ENCODE measurements around the gene ZNF609. TPM values are rescaled to one million over a fixed set of nuclear protein-coding genes. Genes with fewer than 3 reads are reported as not detected.
"Not testable (repeated sequence)": the region's sequence is repeated elsewhere in the genome, so short reads cannot be mapped to it uniquely, and the experiment has no call there.

The ZNF609 gene
- total and polyA plus RNA-seq, 2 donors: 15.0 to 23.7 TPM

DNA sequence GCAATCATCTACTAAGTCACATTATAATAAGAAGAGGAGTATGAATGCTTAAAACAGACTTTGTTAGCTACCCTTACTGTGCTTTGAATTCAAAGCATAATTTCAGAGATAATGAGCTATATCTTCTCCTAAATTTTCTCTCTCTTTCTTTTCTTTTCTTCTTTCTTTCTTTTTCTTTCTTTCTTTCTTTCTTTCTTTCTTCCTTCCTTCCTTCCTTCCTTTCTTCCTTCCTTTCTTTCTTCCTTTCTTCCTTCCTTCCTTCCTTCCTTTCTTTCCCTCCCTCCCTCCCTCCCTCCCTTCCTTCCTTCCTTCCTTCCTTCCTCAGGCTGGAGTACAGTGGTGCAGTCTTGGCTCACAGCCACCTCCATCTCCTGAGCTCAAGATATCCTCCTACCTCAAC is 184.4 kb downstream of the ZNF609 start:
- H3K36me3 ChIP-seq (ENCODE audit: insufficient read depth); H3K27ac ChIP-seq (ENCODE audit: low read depth); H3K4me3 ChIP-seq (ENCODE audit: low read depth, low read length); DNase-seq (ENCODE audit: extremely low spot score); H3K4me1 ChIP-seq (ENCODE audit: insufficient read depth): not testable (repeated sequence)

DNA sequence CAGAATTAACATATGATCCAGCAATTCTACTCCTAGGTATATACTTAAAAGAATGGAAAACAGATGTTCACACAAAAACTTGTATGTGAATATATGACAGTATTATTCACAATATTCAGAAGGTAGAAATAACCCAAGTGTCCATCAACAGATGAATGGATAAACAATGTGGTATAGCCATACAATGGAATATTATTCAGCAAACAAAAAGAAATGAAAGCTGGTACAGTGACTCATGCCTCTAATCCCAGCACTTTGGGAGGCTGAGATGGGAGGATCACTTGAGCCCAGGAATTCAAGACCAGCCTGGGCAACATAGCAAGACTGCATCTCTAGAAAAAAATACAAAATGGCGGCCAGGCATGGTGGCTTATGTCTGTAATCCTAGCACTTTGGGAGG is 185.6 kb downstream of the ZNF609 start:
- Histone ChIP-seq H3K27ac (ENCODE audit: low read depth) (no peak overlapping the region), H3K36me3 (ENCODE audit: insufficient read depth) (no peaks in the 10 kb centered on the region), H3K4me1 (ENCODE audit: insufficient read depth) (peaks cover 1% of the 10 kb centered on the region), H3K4me3 (ENCODE audit: low read depth, low read length) (no peak overlapping the region)
- 98% methylated on average over 1 of the region's 1 CpG for WGBS
- DNase-seq (ENCODE audit: extremely low spot score): no peak

DNA sequence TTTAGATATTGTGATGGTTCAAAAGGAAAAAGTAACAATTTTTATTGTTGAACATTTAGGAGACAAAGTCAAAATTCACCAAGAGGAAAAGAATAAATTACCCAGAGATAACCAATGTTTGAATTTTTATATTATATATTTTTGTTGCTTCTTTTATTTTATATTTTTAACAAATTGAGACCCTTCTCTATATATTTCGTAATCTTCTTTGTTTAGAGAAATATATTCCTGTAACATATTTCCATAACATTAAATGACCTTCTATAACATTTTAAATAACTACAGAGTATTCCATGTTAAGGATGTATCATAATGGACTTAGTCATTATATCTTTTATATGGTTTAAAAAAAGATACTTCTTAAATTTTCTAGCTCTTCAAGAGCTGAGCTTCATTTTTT is 187.0 kb downstream of the ZNF609 start:
- 97% methylated on average over 1 of the region's 1 CpG for WGBS
- no peak for DNase-seq (ENCODE audit: extremely low spot score)
- H3K27ac ChIP-seq (ENCODE audit: low read depth): no peak overlapping the region
- H3K4me1 ChIP-seq (ENCODE audit: insufficient read depth): peaks cover 1% of the 10 kb centered on the region
- H3K36me3 ChIP-seq (ENCODE audit: insufficient read depth): no peaks in the 10 kb centered on the region
- H3K4me3 ChIP-seq (ENCODE audit: low read depth, low read length): no peak overlapping the region

DNA sequence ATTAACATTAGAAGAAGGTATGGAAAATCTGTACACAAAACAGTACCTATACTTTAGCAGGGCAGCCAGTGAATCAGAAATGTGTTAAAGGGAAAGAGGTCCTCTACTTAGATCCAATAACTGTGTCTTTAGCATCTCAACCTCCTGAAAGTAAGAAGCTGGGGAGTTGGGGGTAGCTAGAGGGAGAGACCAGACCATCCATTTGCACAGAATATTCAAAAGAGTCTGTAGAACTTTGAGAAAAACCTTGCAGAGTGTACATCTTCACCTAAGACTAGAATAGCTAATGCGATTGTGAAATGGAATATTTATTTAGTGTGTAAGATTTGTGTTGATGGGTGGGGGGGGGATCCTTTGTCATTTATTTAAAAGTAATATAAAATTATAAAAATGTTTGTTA is 190.2 kb downstream of the ZNF609 start:
- no peak overlapping the region for H3K27ac ChIP-seq (ENCODE audit: low read depth)
- DNase-seq (ENCODE audit: extremely low spot score): no peak
- H3K36me3 ChIP-seq (ENCODE audit: insufficient read depth): no peaks in the 10 kb centered on the region
- H3K4me1 ChIP-seq (ENCODE audit: insufficient read depth): no peaks in the 10 kb centered on the region
- H3K4me3 ChIP-seq (ENCODE audit: low read depth, low read length): no peak overlapping the region
- 89% methylated on average over 1 of the region's 1 CpG for WGBS

DNA sequence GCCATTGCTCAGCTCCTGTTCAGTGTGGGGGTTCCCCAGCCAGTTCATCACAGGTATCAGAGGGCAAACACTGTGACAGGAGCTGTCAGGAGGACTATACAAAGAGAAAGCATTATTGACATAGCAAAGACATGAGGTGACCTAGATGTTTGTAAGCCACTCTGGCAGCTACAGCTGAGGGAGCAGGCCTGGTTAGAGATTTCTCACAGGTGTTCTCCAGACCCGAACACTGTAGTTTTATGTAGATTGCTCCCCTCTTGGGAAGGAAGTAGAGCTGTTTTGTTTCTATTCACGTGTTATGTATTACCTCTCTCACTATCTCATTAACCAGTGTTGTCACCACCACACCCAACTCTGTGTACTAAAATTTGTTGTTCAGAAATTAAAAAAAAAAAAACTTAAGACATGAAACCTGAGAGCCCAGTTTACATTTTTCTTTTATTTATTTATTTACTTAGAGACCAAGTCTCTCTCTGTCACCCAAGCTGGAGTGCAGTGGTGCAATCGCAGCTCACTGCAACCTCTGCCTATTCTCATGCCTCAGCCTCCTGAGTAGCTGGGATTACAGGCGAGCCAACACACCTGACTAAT is 191.3 kb downstream of the ZNF609 start:
- WGBS: 73% methylated on average over 4 of the region's 4 CpGs
- Histone ChIP-seq H3K4me3 (ENCODE audit: low read depth, low read length) (no peak overlapping the region), H3K4me1 (ENCODE audit: insufficient read depth) (no peaks in the 10 kb centered on the region), H3K27ac (ENCODE audit: low read depth) (no peak overlapping the region), H3K36me3 (ENCODE audit: insufficient read depth) (no peaks in the 10 kb centered on the region)
- no peak for DNase-seq (ENCODE audit: extremely low spot score)

DNA sequence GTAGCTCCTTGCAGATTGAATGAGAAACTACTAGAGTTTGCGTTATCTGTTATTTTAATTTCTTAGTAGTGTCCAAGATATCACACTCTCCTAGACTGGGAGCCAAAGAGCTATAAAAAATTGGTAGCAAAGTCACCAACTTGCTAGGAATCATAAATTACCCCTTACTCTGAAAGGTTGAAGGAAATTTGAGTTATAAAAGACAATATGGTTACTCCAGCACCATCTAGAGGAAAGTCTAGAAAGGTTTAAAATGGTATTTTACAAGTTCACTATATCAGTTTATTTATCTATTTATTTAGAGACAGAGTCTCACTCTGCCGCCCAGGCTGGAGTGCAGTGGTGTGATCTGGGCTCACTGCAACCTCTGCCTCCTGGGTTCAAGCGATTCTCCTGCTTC is 193.4 kb downstream of the ZNF609 start:
- WGBS: 63% methylated on average over 3 of the region's 3 CpGs
- H3K4me1 ChIP-seq (ENCODE audit: insufficient read depth): no peaks in the 10 kb centered on the region
- DNase-seq (ENCODE audit: extremely low spot score): no peak

DNA sequence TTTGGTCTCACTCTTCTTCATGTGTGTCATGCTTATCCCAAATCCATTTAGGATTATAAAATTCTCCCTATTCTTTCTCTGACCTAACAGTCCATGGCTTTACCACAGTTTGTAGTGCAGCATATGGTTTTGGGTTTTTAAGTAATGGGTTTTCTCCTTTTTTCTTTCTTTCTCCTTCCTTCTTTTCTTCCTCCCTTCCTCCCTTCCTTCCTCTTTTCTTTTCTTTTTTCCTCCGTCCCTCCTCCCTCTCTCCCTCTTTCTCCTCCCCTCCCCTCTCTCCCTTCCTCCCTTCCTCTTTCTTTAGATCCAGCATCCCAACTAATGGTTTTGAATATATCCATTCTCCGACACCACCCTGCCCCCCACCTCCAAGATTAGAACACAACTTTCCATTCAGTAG is 196.1 kb downstream of the ZNF609 start:
- 89% methylated on average over 2 of the region's 2 CpGs for WGBS
- DNase-seq (ENCODE audit: extremely low spot score): no peak
- Histone ChIP-seq H3K36me3 (ENCODE audit: insufficient read depth) (no peaks in the 10 kb centered on the region), H3K27ac (ENCODE audit: low read depth) (no peak overlapping the region), H3K4me1 (ENCODE audit: insufficient read depth) (no peaks in the 10 kb centered on the region), H3K4me3 (ENCODE audit: low read depth, low read length) (no peak overlapping the region)

More for the DNA sequence above, 193.4 kb downstream of the ZNF609 start:
- Histone ChIP-seq H3K4me3 (ENCODE audit: low read depth, low read length) (no peak overlapping the region), H3K27ac (ENCODE audit: low read depth) (no peak overlapping the region), H3K36me3 (ENCODE audit: insufficient read depth) (no peaks in the 10 kb centered on the region)

DNA sequence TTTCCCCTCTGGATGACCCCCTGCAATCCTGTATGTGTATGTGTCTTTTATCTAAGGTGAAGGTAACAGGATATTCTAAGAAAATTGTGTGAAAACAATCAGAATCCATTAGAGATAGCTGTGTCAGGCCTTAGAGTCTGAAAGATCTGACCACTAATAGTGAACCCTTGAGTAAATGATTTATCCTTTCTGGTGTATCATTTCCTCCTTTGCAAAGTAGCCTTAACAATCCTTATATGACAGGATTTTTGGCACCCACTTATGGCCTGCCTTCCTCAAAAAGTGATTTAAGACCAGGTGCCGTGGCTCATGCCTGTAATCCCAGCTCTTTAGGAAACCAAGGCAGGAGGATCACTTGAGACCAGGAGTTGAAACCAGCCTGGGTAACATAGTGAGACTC is 204.8 kb downstream of the ZNF609 start:
- 85% methylated on average over 1 of the region's 1 CpG for WGBS
- H3K36me3 ChIP-seq (ENCODE audit: insufficient read depth): no peaks in the 10 kb centered on the region

DNA sequence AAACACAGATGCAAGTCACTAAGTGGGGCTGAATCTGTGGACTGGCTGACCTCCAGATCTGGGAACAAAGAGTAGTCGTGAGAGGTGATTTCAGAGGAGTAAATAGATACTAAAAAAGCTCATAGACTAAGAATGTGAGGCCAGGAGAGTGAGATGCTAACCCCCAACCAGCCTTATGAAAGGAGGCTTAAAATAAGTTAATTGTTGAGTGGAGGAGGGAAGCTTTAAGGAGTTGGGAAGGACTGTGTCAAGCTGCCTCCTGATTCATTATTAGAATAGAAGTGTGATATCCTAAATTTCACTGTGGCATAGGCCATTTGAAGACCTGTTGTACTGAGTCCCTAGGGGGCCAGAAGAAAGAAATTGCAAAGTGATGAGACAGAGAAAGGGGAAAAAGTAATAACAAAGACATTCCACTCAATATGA is 207.4 kb downstream of the ZNF609 start:
- H3K36me3 ChIP-seq (ENCODE audit: insufficient read depth): no peaks in the 10 kb centered on the region
- H3K4me1 ChIP-seq (ENCODE audit: insufficient read depth): no peaks in the 10 kb centered on the region
- no peak overlapping the region for H3K4me3 ChIP-seq (ENCODE audit: low read depth, low read length)
- H3K27ac ChIP-seq (ENCODE audit: low read depth): no peak overlapping the region
- no peak for DNase-seq (ENCODE audit: extremely low spot score)
- 19% methylated on average over 1 of the region's 1 CpG for WGBS

More for the DNA sequence above, 204.8 kb downstream of the ZNF609 start:
- H3K4me3 ChIP-seq (ENCODE audit: low read depth, low read length): no peak overlapping the region
- DNase-seq (ENCODE audit: extremely low spot score): no peak
- no peaks in the 10 kb centered on the region for H3K4me1 ChIP-seq (ENCODE audit: insufficient read depth)
- no peak overlapping the region for H3K27ac ChIP-seq (ENCODE audit: low read depth)

DNA sequence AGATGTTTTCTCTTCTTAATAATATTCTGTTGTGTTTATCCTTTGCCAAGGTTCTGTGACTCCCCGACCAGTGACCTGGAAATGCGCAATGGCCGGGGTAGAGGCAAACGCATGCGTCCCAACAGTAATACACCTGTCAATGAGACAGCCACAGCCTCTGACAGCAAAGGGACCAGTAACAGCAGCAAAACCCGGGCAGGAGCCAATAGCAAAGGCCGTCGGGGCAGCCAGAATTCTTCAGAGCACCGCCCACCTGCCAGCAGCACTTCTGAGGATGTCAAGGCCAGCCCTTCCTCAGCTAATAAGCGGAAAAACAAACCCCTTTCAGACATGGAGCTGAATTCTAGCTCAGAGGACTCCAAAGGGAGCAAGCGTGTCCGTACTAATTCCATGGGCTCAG is 213.5 kb downstream of the ZNF609 start:
- 89% methylated on average over 12 of the region's 12 CpGs for WGBS
- Histone ChIP-seq H3K36me3 (ENCODE audit: insufficient read depth) (peaks cover 7% of the 10 kb centered on the region), H3K27ac (ENCODE audit: low read depth) (no peak overlapping the region), H3K4me1 (ENCODE audit: insufficient read depth) (no peaks in the 10 kb centered on the region), H3K4me3 (ENCODE audit: low read depth, low read length) (no peak overlapping the region)
- no peak for DNase-seq (ENCODE audit: extremely low spot score)

DNA sequence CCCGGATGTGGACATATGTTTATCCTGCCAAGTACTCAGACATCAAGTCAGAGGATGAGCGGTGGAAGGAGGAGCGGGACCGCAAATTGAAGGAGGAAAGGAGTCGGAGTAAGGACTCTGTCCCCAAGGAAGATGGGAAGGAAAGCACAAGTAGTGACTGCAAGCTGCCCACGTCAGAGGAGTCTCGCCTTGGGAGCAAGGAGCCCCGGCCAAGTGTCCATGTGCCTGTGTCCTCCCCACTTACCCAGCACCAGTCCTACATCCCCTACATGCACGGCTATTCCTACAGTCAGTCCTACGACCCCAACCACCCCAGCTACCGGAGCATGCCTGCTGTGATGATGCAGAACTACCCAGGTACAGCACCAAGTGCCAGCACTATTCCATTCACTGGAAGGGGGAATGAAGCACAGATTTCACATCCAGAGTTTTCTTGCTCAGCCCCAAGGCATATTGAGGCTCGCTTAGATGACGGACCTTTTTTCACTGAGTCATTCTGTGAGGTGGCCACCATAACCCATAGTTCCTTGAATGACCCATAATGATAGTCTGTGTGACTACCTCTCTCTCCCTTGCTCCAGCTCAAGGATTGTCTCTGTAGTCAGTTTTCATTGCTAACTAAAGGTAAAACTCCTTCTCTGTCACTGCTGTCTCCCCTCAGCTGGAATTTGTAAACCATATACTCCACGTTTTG is 217.9 kb downstream of the ZNF609 start:
- H3K36me3 ChIP-seq (ENCODE audit: insufficient read depth): peaks cover 7% of the 10 kb centered on the region
- 86% methylated on average over 14 of the region's 14 CpGs for WGBS
- H3K4me1 ChIP-seq (ENCODE audit: insufficient read depth): no peaks in the 10 kb centered on the region
- DNase-seq (ENCODE audit: extremely low spot score): no peak
- H3K4me3 ChIP-seq (ENCODE audit: low read depth, low read length): no peak overlapping the region
- H3K27ac ChIP-seq (ENCODE audit: low read depth): no peak overlapping the region

DNA sequence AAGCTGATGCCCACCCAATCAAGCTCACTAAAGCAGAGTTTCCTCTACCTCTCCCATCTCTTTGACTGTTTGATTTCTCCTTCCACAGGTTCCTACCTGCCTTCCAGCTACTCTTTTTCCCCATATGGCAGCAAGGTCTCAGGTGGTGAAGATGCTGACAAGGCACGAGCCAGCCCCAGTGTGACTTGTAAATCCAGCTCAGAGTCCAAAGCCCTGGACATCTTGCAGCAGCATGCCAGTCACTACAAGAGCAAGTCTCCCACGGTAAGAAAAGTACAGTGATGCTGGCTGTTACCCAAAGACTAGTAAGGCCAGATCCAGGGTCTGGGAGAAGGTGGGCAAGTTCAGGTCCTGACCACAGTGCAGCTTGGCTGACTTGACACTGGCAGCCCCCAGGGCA is 219.7 kb downstream of the ZNF609 start:
- Histone ChIP-seq H3K4me3 (ENCODE audit: low read depth, low read length) (no peak overlapping the region), H3K27ac (ENCODE audit: low read depth) (no peak overlapping the region), H3K36me3 (ENCODE audit: insufficient read depth) (peaks cover 5% of the 10 kb centered on the region), H3K4me1 (ENCODE audit: insufficient read depth) (no peaks in the 10 kb centered on the region)
- 67% methylated on average over 2 of the region's 2 CpGs for WGBS
- DNase-seq (ENCODE audit: extremely low spot score): no peak

DNA sequence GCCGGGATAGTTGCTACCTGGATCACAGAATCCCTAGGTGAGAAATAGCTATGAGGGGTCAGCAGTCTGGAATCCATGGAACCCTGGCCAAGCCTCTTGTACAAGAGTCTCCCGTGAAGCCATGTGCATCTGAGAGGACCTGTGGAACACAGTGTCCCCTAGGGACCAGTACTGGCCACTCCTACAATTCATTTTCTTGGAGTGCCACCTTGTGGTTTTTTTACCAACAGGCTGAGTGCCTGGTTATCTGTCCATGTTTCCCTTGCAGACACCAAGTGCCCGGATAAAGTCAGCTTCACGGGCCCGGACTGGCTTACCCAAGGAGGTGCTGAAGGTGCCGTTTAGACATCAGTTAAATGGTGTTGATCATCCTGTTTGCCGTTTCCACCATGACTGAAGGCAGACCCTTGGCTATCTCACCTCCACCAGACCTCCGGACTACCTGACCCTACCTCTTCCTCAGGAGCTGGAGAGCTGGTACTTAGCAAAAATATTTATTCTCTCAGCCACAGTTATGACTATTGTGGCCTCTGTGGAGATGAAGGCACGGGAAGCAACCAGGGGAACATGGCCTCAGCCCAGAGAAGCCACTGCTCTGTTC is 221.1 kb downstream of the ZNF609 start:
- H3K36me3 ChIP-seq (ENCODE audit: insufficient read depth): peaks cover 2% of the 10 kb centered on the region
- no peak for DNase-seq (ENCODE audit: extremely low spot score)
- no peak overlapping the region for H3K27ac ChIP-seq (ENCODE audit: low read depth)
- 54% methylated on average over 9 of the region's 9 CpGs for WGBS
- no peak overlapping the region for H3K4me3 ChIP-seq (ENCODE audit: low read depth, low read length)
- no peaks in the 10 kb centered on the region for H3K4me1 ChIP-seq (ENCODE audit: insufficient read depth)

DNA sequence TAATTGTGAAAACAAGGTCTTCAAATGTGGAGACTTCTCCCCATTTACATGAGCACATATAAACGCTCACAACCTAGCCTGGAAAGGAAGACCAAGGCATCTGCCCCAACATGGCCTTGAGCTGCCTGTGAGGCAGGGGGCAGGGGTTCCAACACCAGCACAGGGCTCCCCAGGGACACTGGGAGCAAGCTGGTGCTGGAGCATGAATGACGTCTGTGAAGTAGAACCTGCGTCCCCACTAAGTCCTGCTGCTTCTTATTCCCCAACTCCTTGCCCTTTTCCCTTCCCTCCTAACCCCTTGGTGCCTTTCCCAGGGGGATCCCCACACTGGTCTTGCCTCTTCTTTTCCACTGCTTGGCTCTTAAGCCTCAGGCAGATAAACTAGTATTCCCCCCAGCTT is 221.9 kb downstream of the ZNF609 start:
- Histone ChIP-seq H3K4me1 (ENCODE audit: insufficient read depth) (no peaks in the 10 kb centered on the region), H3K27ac (ENCODE audit: low read depth) (no peak overlapping the region), H3K36me3 (ENCODE audit: insufficient read depth) (peaks cover 2% of the 10 kb centered on the region), H3K4me3 (ENCODE audit: low read depth, low read length) (no peak overlapping the region)
- no peak for DNase-seq (ENCODE audit: extremely low spot score)
- WGBS: 84% methylated on average over 3 of the region's 3 CpGs
